ENCODE data around the gene FAM81A.

- no peak for TF ChIP-seq CTCF (IDR thresholded peaks at IDR 0.05)
- TF ChIP-seq EZH2 (IDR thresholded peaks at IDR 0.05), result no peak
Measured at GRCh38 chr15:59473226-59473625, 35.2 kb downstream of the FAM81A start.
